ENCODE results near the gene CXCL11. TPM values are rescaled to one million over a fixed set of nuclear protein-coding genes. Genes with fewer than 3 reads are reported as not detected.

Gene CXCL11
- total RNA-seq, 1 donor from 2014 or later: not detected

Other genes starting within 250 kb of the CXCL11 start
- 0.07 TPM in 1 of 2 replicates, not detected in the other for gene PPEF2, start 133.6 kb downstream of the CXCL11 start, total RNA-seq (ENCODE audit: low replicate concordance)
- gene NAAA, start 95.1 kb downstream of the CXCL11 start, total RNA-seq (ENCODE audit: low replicate concordance): 0.07 and 0.84 TPM in 2 replicates
- gene SDAD1, start 45.1 kb downstream of the CXCL11 start, total RNA-seq (ENCODE audit: low replicate concordance): 41.8 and 79.5 TPM in 2 replicates
- not detected in 2 replicates for gene CXCL9, start 28.6 kb downstream of the CXCL11 start, total RNA-seq (ENCODE audit: low replicate concordance)
- not detected in 2 replicates for gene CXCL10, start 12.6 kb downstream of the CXCL11 start, total RNA-seq (ENCODE audit: low replicate concordance)
- gene ART3, start 38.6 kb upstream of the CXCL11 start, total RNA-seq (ENCODE audit: low replicate concordance): not detected in 2 replicates
- gene NUP54, start 112.3 kb upstream of the CXCL11 start, total RNA-seq (ENCODE audit: low replicate concordance): 107 and 161 TPM in 2 replicates
- gene SCARB2, start 177.8 kb upstream of the CXCL11 start, total RNA-seq (ENCODE audit: low replicate concordance): 67.1 and 97.4 TPM in 2 replicates
- 3.5 and 7.0 TPM in 2 replicates for gene FAM47E, start 215.7 kb upstream of the CXCL11 start, total RNA-seq (ENCODE audit: low replicate concordance)